AG09309 (cell line): ENCODE results near the gene DLGAP1.

ENCODE experiments used
- DNase-seq: peaks from one replicate; pipeline ENCODE4 v3.0.0-alpha.2; 2010; ENCODE audit warnings: low read depth
- H3K4me3 ChIP-seq: 2 replicates; pipeline ENCODE4 v1.5.1; 2011; ENCODE audit warnings: mild to moderate bottlenecking, low read depth, low read length, moderate library complexity; ENCODE audit not compliant: control insufficient read depth
- CTCF ChIP-seq: IDR thresholded peaks from 2 replicates; pipeline ENCODE4 v1.5.1; 2011; ENCODE audit warnings: mild to moderate bottlenecking, low read depth, low read length, inconsistent platforms; ENCODE audit not compliant: insufficient read depth, control insufficient read depth; ENCODE audit errors: missing control alignments

The DLGAP1 gene

GRCh38 chr18:3486512-3486911, 968.6 kb downstream of the DLGAP1 start:
- no peak overlapping the region for H3K4me3 ChIP-seq
- TF ChIP-seq CTCF = no peak
- no peak for DNase-seq

DNA sequence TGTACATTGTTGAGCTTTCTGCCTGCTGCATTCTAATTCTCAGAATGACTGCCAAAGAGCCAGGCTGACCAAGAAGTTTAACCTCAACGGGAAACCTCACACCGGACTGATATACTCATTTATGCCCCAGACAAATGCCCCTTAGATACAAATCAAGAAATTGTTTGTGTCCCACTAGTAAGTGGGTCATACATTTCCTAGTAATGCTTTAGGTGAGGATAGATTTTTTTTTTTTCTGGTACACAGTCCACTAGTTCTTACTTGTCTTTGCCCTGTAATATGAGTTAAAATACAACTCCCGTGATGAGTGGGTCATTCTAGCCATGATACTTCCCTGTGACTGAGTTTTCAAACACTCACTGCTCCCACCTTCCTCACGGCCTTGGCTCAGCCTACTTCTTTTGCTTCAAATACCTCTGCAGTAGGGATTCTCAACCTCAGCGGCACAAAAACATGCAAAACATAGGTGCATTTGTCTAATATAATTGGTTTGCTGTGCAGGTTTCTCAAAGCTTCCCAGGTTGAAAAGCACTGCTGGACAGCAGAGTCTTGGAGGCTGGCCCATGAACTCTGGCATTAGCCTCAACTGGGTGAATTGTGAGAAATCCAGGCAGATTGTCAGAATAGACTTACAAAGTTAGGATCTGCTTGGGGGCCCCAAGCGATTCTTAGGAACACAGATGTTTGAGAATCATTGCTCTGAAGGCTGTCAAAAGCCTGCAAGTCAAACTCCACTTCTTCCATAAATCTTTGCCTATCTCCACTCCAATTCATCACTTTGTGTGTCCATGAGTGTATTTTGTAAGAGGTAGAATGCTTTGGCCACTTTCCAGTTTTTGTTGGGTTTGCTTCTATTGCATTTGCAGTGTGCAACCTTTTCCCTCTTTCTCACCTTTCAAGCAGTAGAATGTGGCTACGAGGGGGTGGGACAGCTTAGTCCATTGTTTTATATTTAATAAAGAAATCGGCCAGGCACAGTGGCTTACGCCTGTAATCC, 969.7 kb downstream of the DLGAP1 start:
- TF ChIP-seq CTCF = no peak
- no peak overlapping the region for H3K4me3 ChIP-seq
- DNase-seq = no peak

- no peak overlapping the region for H3K4me3 ChIP-seq
- no peak for DNase-seq
- TF ChIP-seq CTCF = no peak
These were observed 972.8 kb downstream of the DLGAP1 start for GRCh38 chr18:3482258-3482657.

DNA sequence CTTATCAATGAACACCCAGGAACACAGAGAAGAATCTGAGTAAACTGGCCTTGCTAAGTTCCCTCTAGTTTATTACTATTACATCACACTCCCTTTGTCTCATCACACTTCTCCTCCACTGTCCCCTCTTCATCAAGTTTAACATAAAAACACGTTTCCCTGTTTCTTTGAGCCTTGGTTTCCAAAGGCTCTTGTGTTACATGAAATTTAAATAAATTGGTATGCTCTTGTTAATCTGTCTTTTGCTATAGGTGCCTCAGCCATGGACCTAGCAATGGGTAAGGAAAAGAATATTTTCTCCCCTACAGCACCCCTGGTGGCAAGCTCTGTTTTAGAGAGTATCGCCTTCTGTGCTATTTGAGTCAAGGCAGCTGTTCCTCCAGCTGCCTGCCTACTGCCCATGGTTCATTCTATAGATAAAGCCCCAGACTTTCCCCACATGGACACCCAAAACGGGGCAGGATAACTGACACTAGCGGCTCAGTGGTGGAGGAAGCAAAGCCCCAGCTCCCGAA, 973.4 kb downstream of the DLGAP1 start:
- TF ChIP-seq CTCF = peak; percentile 47
- no peak overlapping the region for H3K4me3 ChIP-seq
- no peak for DNase-seq

DNA sequence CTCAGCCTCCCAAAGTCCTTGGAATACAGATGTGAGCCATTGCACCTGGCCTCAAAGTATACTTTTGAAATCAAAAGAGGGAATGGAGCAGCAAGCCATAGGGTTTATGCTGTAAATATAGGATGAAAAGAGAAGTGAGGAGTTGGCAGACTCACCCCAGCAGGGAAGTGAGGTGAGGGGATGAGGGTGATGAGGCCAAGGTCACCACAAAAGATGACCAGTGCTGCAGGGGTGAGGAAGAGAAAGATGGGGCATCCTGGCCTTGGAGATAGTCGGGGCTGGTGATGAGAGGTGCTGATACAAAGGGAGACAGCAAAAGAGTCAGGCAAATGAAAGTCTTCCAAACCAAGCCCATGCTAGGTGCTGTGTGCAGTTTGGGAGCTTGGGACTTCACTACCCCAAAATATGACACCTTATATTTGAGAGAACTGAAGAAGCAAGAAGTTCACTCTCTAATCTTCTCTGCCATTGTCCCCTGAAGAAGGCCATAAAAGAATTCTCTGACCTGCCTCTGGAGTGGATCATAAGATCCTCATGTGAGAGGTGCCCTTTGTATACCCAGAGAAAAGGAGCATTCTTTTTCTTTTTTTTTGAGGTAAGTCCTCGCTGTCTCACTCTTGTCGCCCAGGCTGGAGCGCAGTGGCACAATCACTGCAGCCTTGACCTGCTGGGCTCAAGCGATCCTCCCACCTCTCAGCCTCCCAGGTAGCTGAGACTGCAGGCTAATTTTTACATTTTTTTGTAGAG, 974.1 kb downstream of the DLGAP1 start:
- TF ChIP-seq CTCF = no peak
- H3K4me3 ChIP-seq = no peak overlapping the region
- DNase-seq = no peak

- TF ChIP-seq CTCF = no peak
- no peak overlapping the region for H3K4me3 ChIP-seq
- no peak for DNase-seq
These were observed 975.1 kb downstream of the DLGAP1 start for GRCh38 chr18:3479978-3480509.
